HCT116 (cell line): ENCODE measurements around the gene SLCO4C1. TPM values are rescaled to one million over a fixed set of nuclear protein-coding genes. Genes with fewer than 3 reads are reported as not detected.
A peak's percentile ranks its signal among the peaks of the same experiment; 100 is the strongest.

Experiments used
- ATAC-seq: fragments of 200-7000 bp; cut with Tn5 transposase; 2 replicates; pipeline ENCODE4 v1.9.1; 2020; ENCODE audit warnings: mild to moderate bottlenecking, moderate library complexity
- BruUV-seq: library from RNA; stranded (reverse); fragments of 400-500 nt; replicated peaks from 2 replicates; lab custom pipeline; 2021; lab: Mats Ljungman, UMichigan
- CTCF ChIA-PET: fragments of 300-600 bp; sonication (Branson Sonifier 250); formaldehyde crosslinking; loops from one replicate; lab custom pipeline; 2021; ENCODE audit warnings: antibody characterized with exemption; lab: Charles Lee
- POLR2A ChIA-PET: fragments of 300-600, 350-600 bp; sonication (Branson Sonifier 250); formaldehyde crosslinking; loops from one replicate; lab custom pipeline; 2021; ENCODE audit warnings: antibody characterized with exemption; lab: Charles Lee
- RAD21 ChIA-PET, 2 experiments: fragments of 300-600 bp; sonication (Branson Sonifier 250); formaldehyde crosslinking; loops; one replicate each; lab custom pipeline; 2023; ENCODE audit warnings: low total read pairs in 2 of 2; ENCODE audit not compliant: uncharacterized antibody in 2 of 2, unreplicated experiment in 2 of 2, low non-redundant PET in 1 of 2; lab: Charles Lee
- DNase-seq: peaks from one replicate; pipeline ENCODE4 v3.0.0-alpha.2; 2010; ENCODE audit warnings: low read depth, low spot score
- H2AFZ ChIP-seq: fragments of 200-600 bp; shearing (Covaris generic), sonication (generic); 2 replicates; pipeline ENCODE4 v1.6.1; 2017; ENCODE audit warnings: low read depth, mixed run types, mixed read lengths, antibody characterized with exemption, low read length; ENCODE audit not compliant: poor library complexity, severe bottlenecking
- H3K27ac ChIP-seq: 2 replicates; pipeline ENCODE4 v1.5.1; 2012; ENCODE audit warnings: low read depth, low read length
- H3K27me3 ChIP-seq: fragments of 200-600 bp; sonication (generic); 2 replicates; pipeline ENCODE4 v1.6.1; 2016; ENCODE audit warnings: mixed run types, low read length, mixed read lengths; ENCODE audit not compliant: insufficient read depth
- H3K36me3 ChIP-seq, 2 experiments: fragments of 200-500 bp in 1 of 2; fragments of 200-600 bp in 1 of 2; sonication (Bioruptor generic) in 1 of 2; sonication (generic) in 1 of 2; 2 replicates each; pipeline versions ENCODE4 v1.5.1 to v1.6.1; 2014 to 2016; ENCODE audit warnings: low read length in 2 of 2, inconsistent platforms in 1 of 2, mixed read lengths in 1 of 2, mixed run types in 1 of 2; ENCODE audit not compliant: insufficient read depth in 2 of 2, control insufficient read depth in 1 of 2
- H3K4me1 ChIP-seq, 2 experiments: fragments of 200-600 bp in 1 of 2; sonication (generic) in 1 of 2; 2 replicates each; pipeline versions ENCODE4 v1.5.1 to v1.6.1; 2012 to 2017; ENCODE audit warnings: low read length in 2 of 2, inconsistent platforms in 1 of 2, mild to moderate bottlenecking in 1 of 2, mixed read lengths in 1 of 2, mixed run types in 1 of 2, moderate library complexity in 1 of 2; ENCODE audit not compliant: insufficient read depth in 2 of 2, control insufficient read depth in 1 of 2
- H3K4me2 ChIP-seq: fragments of 200-600 bp; sonication (generic); 2 replicates; pipeline ENCODE4 v1.6.1; 2017; ENCODE audit warnings: mixed run types, low read length, mixed read lengths
- H3K4me3 ChIP-seq, 2 experiments: fragments of 200-600 bp in 1 of 2; sonication (generic) in 1 of 2; replicated peaks in 1 of 2; 2 replicates each; pipeline ENCODE4 v1.5.1; 2011 to 2016; ENCODE audit warnings: low read length in 2 of 2, control low read depth in 1 of 2, low read depth in 1 of 2, mild to moderate bottlenecking in 1 of 2, mixed read lengths in 1 of 2, mixed run types in 1 of 2
- H3K79me2 ChIP-seq: fragments of 200-600 bp; sonication (generic); 2 replicates; pipeline ENCODE4 v1.6.1; 2017; ENCODE audit warnings: mild to moderate bottlenecking, mixed run types, low read length, moderate library complexity, mixed read lengths; ENCODE audit not compliant: insufficient read depth
- H3K9ac ChIP-seq: fragments of 200-600 bp; sonication (generic); 2 replicates; pipeline ENCODE4 v1.6.1; 2016; ENCODE audit warnings: low read length, mixed read lengths
- H3K9me2 ChIP-seq: fragments of 200-600 bp; sonication (generic), shearing (Covaris generic); 2 replicates; pipeline ENCODE4 v1.6.1; 2017; ENCODE audit warnings: mixed run types, mild to moderate bottlenecking, moderate library complexity; ENCODE audit not compliant: insufficient read depth
- H3K9me3 ChIP-seq, 2 experiments: fragments of 200-500 bp in 1 of 2; fragments of 200-600 bp in 1 of 2; sonication (Bioruptor generic) in 1 of 2; sonication (generic) in 1 of 2; 2 replicates each; pipeline ENCODE4 v1.6.1; 2014 to 2017; ENCODE audit warnings: low read length in 2 of 2, mixed read lengths in 2 of 2, inconsistent platforms in 1 of 2, low read depth in 1 of 2, mild to moderate bottlenecking in 1 of 2, mixed run types in 1 of 2, moderate library complexity in 1 of 2; ENCODE audit not compliant: control insufficient read depth in 1 of 2, insufficient read depth in 1 of 2
- H4K20me1 ChIP-seq: fragments of 200-600 bp; sonication (generic), shearing (Covaris generic); 2 replicates; pipeline ENCODE4 v1.6.1; 2017; ENCODE audit warnings: mixed run types, mild to moderate bottlenecking, moderate library complexity; ENCODE audit not compliant: insufficient read depth
- CTCF ChIP-seq, 3 experiments: fragments of 200-600 bp in 1 of 3; sonication (generic) in 1 of 3; IDR thresholded peaks in 2 of 3; conservative IDR thresholded peaks in 1 of 3; 2 replicates each; pipeline ENCODE4 v1.5.1; 2012 to 2017; ENCODE audit warnings: low read depth in 2 of 3, low read length in 2 of 3, antibody characterized with exemption in 1 of 3, borderline replicate concordance in 1 of 3, control low read depth in 1 of 3, mild to moderate bottlenecking in 1 of 3, mixed read lengths in 1 of 3, mixed run types in 1 of 3, moderate library complexity in 1 of 3; ENCODE audit not compliant: insufficient read depth in 1 of 3
- EGR1 ChIP-seq: IDR thresholded peaks from 2 replicates; pipeline ENCODE4 v1.6.1; 2012; ENCODE audit warnings: low read depth
- POLR2A ChIP-seq: IDR thresholded peaks from 2 replicates; pipeline ENCODE4 v1.7.0; 2011; ENCODE audit warnings: borderline replicate concordance; ENCODE audit not compliant: insufficient read depth, insufficient read length; ENCODE audit errors: extremely low read depth
- POLR2AphosphoS5 ChIP-seq: IDR thresholded peaks from 2 replicates; pipeline ENCODE4 v1.6.1; 2011; ENCODE audit warnings: mild to moderate bottlenecking, low read depth, low read length, moderate library complexity
- RAD21 ChIP-seq: IDR thresholded peaks from 2 replicates; pipeline ENCODE4 v1.6.1; 2012; ENCODE audit warnings: low read depth, mild to moderate bottlenecking
- REST ChIP-seq: IDR thresholded peaks from 2 replicates; pipeline ENCODE4 v1.6.1; 2012; ENCODE audit warnings: low read depth
- SRF ChIP-seq: IDR thresholded peaks from 2 replicates; pipeline ENCODE4 v1.6.1; 2012; ENCODE audit warnings: low read depth
- YY1 ChIP-seq: IDR thresholded peaks from 2 replicates; pipeline ENCODE4 v1.6.1; 2011; ENCODE audit warnings: low read length, low read depth, moderate library complexity, mild to moderate bottlenecking; ENCODE audit not compliant: insufficient replicate concordance; ENCODE audit errors: extremely low read depth
- ZNF274 ChIP-seq: fragments of 200-500 bp; sonication (Bioruptor generic); IDR thresholded peaks from 2 replicates; pipeline ENCODE4 v1.6.1; 2014; ENCODE audit warnings: mild to moderate bottlenecking, low read depth, low read length, inconsistent platforms
- intact Hi-C: fragments of 100-400 bp; cut with micrococcal nuclease; formaldehyde crosslinking; loops from 2 replicates; pipeline ENCODE4 v1.10.0; 2022
- total RNA-seq: library from RNA; stranded (reverse); gene quantifications from one replicate; pipeline ENCODE4 v1.2.1, GENCODE V29; 2021; ENCODE audit not compliant: unreplicated experiment

SLCO4C1 gene
- total RNA-seq, 1 experiment from 2014 or later = 0.12 TPM

- ChIA-PET POLR2A (no interaction called here), CTCF (no interaction called here), RAD21 (no interaction called here)
- H3K27me3 ChIP-seq = no peaks in the 10 kb centered on the region
- peak overlapping the region; percentile 11 for H2AFZ ChIP-seq
- no peaks in the 10 kb centered on the region for H3K4me1 ChIP-seq
- no peaks in the 10 kb centered on the region for H3K9me2 ChIP-seq
- no TSS peak for BruUV-seq
- intact Hi-C loops = loop anchor here (2.0 kb wide), 1 partner anchor 281 kb away; no protein-coding TSS in a partner anchor
- ATAC-seq (no peak), DNase-seq (peak; percentile 41)
- no peak overlapping the region for H3K27ac ChIP-seq
- H3K4me3 ChIP-seq = no peak overlapping the region
- no peaks in the 10 kb centered on the region for H3K36me3 ChIP-seq
- peak; percentile 71 for TF ChIP-seq RAD21
- TF ChIP-seq EGR1 = no peak
- TF ChIP-seq ZNF274 = no peak
- TF ChIP-seq CTCF (IDR thresholded peaks at IDR 0.05 in 2 of 3, conservative IDR thresholded peaks at IDR 0.05 in 1 of 3; ENCODE audit: borderline replicate concordance in 1 of 3, insufficient read depth in 1 of 3, low read depth in 2 of 3, low read length in 2 of 3) = peak; percentile 44 to 73 (median 48); a peak in 4 of 6 replicates
- H3K4me2 ChIP-seq = no peak overlapping the region
- peaks cover 0 to 6% of the 10 kb centered on the region in 2 experiments; a peak in 1 of 4 replicates for H3K9me3 ChIP-seq
- H3K79me2 ChIP-seq = no peaks in the 10 kb centered on the region
- H3K9ac ChIP-seq = no peak overlapping the region
- no peaks in the 10 kb centered on the region for H4K20me1 ChIP-seq
Observed at GRCh38 chr5:102223542-102224477, 72.3 kb downstream of the SLCO4C1 start.

GRCh38 chr5:102222772-102223171, 73.3 kb downstream of the SLCO4C1 start:
- BruUV-seq = no TSS peak
- POLR2A ChIA-PET = no interaction called here
- Histone ChIP-seq H4K20me1 (no peaks in the 10 kb centered on the region), H3K79me2 (no peaks in the 10 kb centered on the region), H3K9me3 (peaks cover 0 to 6% of the 10 kb centered on the region in 2 experiments; a peak in 1 of 4 replicates), H2AFZ (no peak overlapping the region), H3K4me3 (no peak overlapping the region), H3K9ac (no peak overlapping the region), H3K9me2 (no peaks in the 10 kb centered on the region), H3K27me3 (no peaks in the 10 kb centered on the region), H3K4me1 (no peaks in the 10 kb centered on the region), H3K4me2 (no peak overlapping the region), H3K27ac (no peak overlapping the region), H3K36me3 (no peaks in the 10 kb centered on the region)
- CTCF ChIA-PET = no interaction called here
- RAD21 ChIA-PET = no interaction called here
- intact Hi-C loops = loop anchor here (2.0 kb wide), 1 partner anchor 280 kb away; no protein-coding TSS in a partner anchor
- ATAC-seq = no peak
- TF ChIP-seq YY1 = no peak
- TF ChIP-seq ZNF274 = no peak
- no peak for TF ChIP-seq POLR2AphosphoS5
- no peak for TF ChIP-seq RAD21
- no peak for TF ChIP-seq REST
- TF ChIP-seq POLR2A = no peak
- no peak for TF ChIP-seq SRF
- no peak for DNase-seq
